Fibroblast of the aortic adventitia (primary cell): Measurements from ENCODE around the gene SH3PXD2A. TPM values are rescaled to one million over a fixed set of nuclear protein-coding genes. Genes with fewer than 3 reads are reported as not detected.

Source experiments
- DNase-seq: peaks from one replicate; pipeline ENCODE4 v3.0.0-alpha.2; 2010; ENCODE audit warnings: low read depth
- H3K4me3 ChIP-seq: 2 replicates; pipeline ENCODE4 v1.5.1; 2011; ENCODE audit warnings: low read depth, mild to moderate bottlenecking, control low read depth, low read length, moderate library complexity
- CTCF ChIP-seq: IDR thresholded peaks from 2 replicates; pipeline ENCODE4 v1.5.1; 2011; ENCODE audit warnings: mild to moderate bottlenecking, low read length, control low read depth, inconsistent platforms; ENCODE audit not compliant: insufficient read depth
- total RNA-seq: library from RNA; depleted of rRNA; stranded (reverse); fragments of >200 nt; gene quantifications from 2 replicates; pipeline ENCODE4 v1.2.3, GENCODE V29; 2012; ENCODE audit warnings: low replicate concordance

The SH3PXD2A gene
- total RNA-seq, 1 donor, result 20.4 TPM

- peak; percentile 9 for TF ChIP-seq CTCF
- no peak for DNase-seq
- H3K4me3 ChIP-seq, result no peak overlapping the region
Observed at GRCh38 chr10:103699611-103700435, 155.6 kb downstream of the SH3PXD2A start.

GRCh38 chr10:103698266-103698665 lies 157.1 kb downstream of the SH3PXD2A start:
- no peak for TF ChIP-seq CTCF
- DNase-seq, result no peak

GRCh38 chr10:103697787-103698186 lies 157.6 kb downstream of the SH3PXD2A start:
- no peak overlapping the region for H3K4me3 ChIP-seq
- no peak for DNase-seq
- TF ChIP-seq CTCF, result no peak

More at GRCh38 chr10:103698266-103698665, 157.1 kb downstream of the SH3PXD2A start:
- no peak overlapping the region for H3K4me3 ChIP-seq

GRCh38 chr10:103696411-103697145 lies 158.8 kb downstream of the SH3PXD2A start:
- DNase-seq, result peak; percentile 91
- H3K4me3 ChIP-seq, result no peak overlapping the region
- peak; percentile 71 for TF ChIP-seq CTCF

- DNase-seq, result no peak
- H3K4me3 ChIP-seq, result no peak overlapping the region
- no peak for TF ChIP-seq CTCF
Observed at GRCh38 chr10:103696094-103696410, 159.3 kb downstream of the SH3PXD2A start.

- no peak overlapping the region for H3K4me3 ChIP-seq
- peak; percentile 92 for DNase-seq
- no peak for TF ChIP-seq CTCF
Observed at GRCh38 chr10:103695584-103696005, 159.8 kb downstream of the SH3PXD2A start.
